Thymus (tissue), 11 donors: Measurements from ENCODE around the gene TNFAIP2. TPM values are rescaled to one million over a fixed set of nuclear protein-coding genes. Genes with fewer than 3 reads are reported as not detected.

ENCODE experiments used
- DNase-seq, 9 donors: peaks; one replicate each; pipeline ENCODE4 v3.0.0-alpha.2; 2013; ENCODE audit warnings: low spot score in 9 of 9, low read depth in 6 of 9, missing footprints in 1 of 9
- H3K27ac ChIP-seq, 2 donors: one replicate each; pipeline ENCODE4 v1.5.1; 2013; ENCODE audit warnings: control low read depth in 1 of 2, low read depth in 1 of 2, low read length in 1 of 2, mild to moderate bottlenecking in 1 of 2, moderate library complexity in 1 of 2
- H3K27me3 ChIP-seq, 2 donors: one replicate each; pipeline ENCODE4 v1.5.1; 2013; ENCODE audit warnings: low read length in 1 of 2; ENCODE audit not compliant: control insufficient read depth in 2 of 2, insufficient read depth in 1 of 2
- H3K36me3 ChIP-seq, 2 donors: one replicate each; pipeline ENCODE4 v1.5.1; 2013; ENCODE audit warnings: low read length in 1 of 2, mild to moderate bottlenecking in 1 of 2, moderate library complexity in 1 of 2; ENCODE audit not compliant: control insufficient read depth in 2 of 2, insufficient read depth in 2 of 2
- H3K4me1 ChIP-seq, 2 donors: one replicate each; pipeline ENCODE4 v1.5.1; 2013; ENCODE audit warnings: low read length in 2 of 2; ENCODE audit not compliant: control insufficient read depth in 2 of 2, insufficient read depth in 2 of 2
- H3K4me3 ChIP-seq, 2 donors: one replicate each; pipeline ENCODE4 v1.5.1; 2013; ENCODE audit warnings: low read length in 2 of 2, control low read depth in 1 of 2, mild to moderate bottlenecking in 1 of 2
- H3K9me3 ChIP-seq, 2 donors: one replicate each; pipeline ENCODE4 v1.5.1; 2013; ENCODE audit warnings: low read length in 1 of 2, mild to moderate bottlenecking in 1 of 2; ENCODE audit not compliant: control insufficient read depth in 2 of 2, insufficient read depth in 1 of 2
- WGBS: extraction: QIAGEN DNeasy Blood & Tissue Kit; methylation state at CpG from one replicate; pipeline ENCODE4 v1.1.7; 2013; 5-methylcytosine and 5-hydroxymethylcytosine counted together
- polyA plus RNA-seq: library from polyadenylated mRNA; stranded (reverse); fragments of 200-250 nt; gene quantifications from one replicate; pipeline ENCODE4 v1.2.3, GENCODE V29; 2013
- total RNA-seq: library from RNA; stranded (reverse); fragments of 120-200 nt; gene quantifications from one replicate; pipeline ENCODE4 v1.2.4, GENCODE V29; 2013
- donor health status: healthy.

TNFAIP2 gene
- total and polyA plus RNA-seq, 2 donors: 66.2 to 193 TPM

DNA sequence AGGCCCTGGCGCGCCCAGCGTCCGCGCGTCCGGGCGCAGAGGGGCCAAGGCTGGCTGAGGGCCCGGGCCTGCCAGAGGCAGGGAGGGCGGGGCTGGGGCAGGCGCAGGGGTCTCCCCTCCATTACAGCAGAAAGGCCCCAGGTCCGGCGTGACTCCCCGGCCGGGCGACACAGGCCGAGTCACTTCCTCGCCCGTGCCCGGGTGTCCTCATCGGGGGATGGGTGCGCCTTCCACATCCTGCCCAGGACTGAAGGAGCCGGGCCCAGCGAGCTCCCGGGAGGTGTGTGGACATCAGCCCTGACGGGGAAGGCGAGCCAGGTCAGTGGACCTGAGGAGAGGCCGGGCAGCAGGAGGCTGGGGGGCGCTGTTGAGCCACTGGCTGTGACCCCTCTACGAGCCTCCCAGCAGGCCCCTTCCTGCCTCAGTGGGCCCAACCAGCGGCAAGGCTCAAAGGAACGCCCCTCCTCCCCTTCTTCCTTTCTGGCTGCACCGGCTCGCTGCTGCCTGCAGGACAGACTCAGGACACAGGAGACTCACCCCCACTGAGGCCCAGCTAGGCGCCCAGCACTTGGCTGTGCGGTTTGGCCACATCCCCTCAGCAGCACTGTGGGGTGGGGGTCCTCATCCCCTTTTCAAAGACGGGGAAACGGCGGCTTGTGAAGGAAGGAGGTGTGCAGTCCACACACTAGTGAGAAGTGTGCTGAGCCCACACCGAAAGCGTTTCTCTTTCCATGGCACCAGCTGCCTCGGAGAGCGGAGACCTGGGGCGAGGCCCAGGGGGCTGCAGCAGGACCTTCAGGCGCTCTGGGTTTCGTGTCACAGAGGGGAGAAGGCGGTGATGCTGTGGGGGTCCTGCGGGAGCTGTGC lies 606 bp downstream of the TNFAIP2 start:
- 10% methylated on average over 48 of the region's 48 CpGs for WGBS
- H3K27ac ChIP-seq: peak overlapping the region in 1 of 2 donors; percentile 56
- H3K4me3 ChIP-seq: peak overlapping the region; percentile 45 to 48
- no peaks in the 10 kb centered on the region for H3K36me3 ChIP-seq
- H3K4me1 ChIP-seq: peaks cover 27 to 53% of the 10 kb centered on the region in 2 donors
- no peaks in the 10 kb centered on the region for H3K9me3 ChIP-seq
- DNase-seq: no peak
- peaks cover 11 to 52% of the 10 kb centered on the region in 2 donors for H3K27me3 ChIP-seq

DNA sequence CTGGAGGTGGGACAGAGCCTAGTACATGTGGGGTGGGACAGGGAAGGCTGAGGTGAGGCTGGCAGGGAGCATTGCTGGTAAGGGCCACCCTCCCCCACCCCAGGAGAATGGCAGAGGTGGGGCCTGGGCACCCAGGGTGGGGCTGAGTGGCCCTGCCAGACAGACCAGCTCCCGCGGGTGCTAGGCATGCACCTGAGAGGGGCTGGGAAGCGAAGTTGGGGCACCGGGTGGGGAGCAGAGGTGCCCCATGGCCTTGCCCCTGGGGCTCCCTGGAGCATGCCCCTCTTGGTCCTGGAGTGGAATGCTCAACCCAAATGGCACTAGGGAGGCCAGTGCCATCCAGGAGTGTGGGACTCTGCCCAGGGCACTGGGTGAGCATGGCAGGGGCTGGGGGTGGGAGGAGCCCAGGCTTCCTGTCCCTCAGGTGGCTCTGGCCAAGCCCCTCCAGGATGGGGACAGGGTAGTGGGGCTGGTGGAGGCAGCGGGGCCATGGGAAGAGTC lies 1.3 kb downstream of the TNFAIP2 start:
- WGBS: 81% methylated on average over 5 of the region's 5 CpGs
- Histone ChIP-seq H3K27ac (no peak overlapping the region), H3K4me3 (peak overlapping the region in 1 of 2 donors; percentile 45), H3K4me1 (peaks cover 27 to 53% of the 10 kb centered on the region in 2 donors), H3K36me3 (no peaks in the 10 kb centered on the region), H3K9me3 (no peaks in the 10 kb centered on the region), H3K27me3 (peaks cover 11 to 52% of the 10 kb centered on the region in 2 donors)
- DNase-seq: no peak

DNA sequence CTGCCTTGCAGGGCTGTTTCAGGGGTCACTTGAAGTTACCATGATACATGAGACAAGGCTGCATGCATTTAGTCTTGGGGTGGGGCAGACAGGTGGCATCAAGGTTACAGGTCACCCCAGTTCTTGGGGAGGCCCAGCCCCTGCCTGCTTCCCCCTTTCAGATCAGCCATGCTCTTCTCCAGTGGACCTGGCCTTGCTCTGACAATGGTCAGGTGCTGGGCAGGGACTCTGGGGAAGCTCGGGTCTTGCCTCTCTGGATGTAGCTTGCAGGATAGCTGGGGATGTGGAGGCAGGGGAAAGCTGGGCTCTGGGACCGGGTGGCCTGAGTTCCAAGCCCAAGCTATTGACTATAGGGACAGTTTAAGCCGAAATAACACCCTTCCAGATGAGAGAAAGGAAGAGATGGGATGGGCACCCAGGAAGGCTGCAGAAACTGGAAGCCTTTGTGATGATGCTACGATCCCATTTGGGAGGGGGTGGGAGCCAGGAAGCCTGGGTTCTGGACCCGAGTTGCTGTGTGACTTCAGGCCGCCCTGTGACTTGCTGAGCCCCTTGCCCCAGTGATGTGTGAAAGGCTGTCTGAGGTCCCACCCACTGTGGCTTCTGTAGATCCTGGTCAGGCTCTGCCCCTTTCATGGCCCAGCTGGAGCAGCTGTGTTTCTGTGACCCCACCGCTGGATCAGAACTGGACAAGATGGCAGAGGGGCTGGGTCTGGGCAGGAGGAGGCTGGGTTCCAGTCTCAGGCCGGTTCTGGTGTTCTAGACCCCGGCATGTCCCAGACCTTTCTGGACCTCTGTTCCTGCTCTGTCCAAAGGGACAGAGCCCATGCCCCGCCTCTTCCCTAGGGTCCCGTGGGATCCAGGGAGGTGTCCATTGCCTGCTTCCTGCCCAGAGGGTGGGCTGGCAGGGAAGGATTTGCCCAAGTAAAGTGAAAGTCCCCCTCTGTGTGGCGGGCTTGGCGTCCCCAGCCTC lies 2.1 kb downstream of the TNFAIP2 start:
- no peak for DNase-seq
- H3K9me3 ChIP-seq: no peaks in the 10 kb centered on the region
- H3K36me3 ChIP-seq: peaks cover 0 to under 1% of the 10 kb centered on the region in 2 donors
- H3K27me3 ChIP-seq: peaks cover 11 to 52% of the 10 kb centered on the region in 2 donors
- 95% methylated on average over 13 of the region's 13 CpGs for WGBS
- peak overlapping the region in 1 of 2 donors; percentile 45 for H3K4me3 ChIP-seq
- peaks cover 25 to 50% of the 10 kb centered on the region in 2 donors for H3K4me1 ChIP-seq
- H3K27ac ChIP-seq: no peak overlapping the region

- Histone ChIP-seq H3K4me1 (peaks cover 18 to 46% of the 10 kb centered on the region in 2 donors), H3K27me3 (peaks cover 11 to 46% of the 10 kb centered on the region in 2 donors), H3K9me3 (no peaks in the 10 kb centered on the region), H3K36me3 (peaks cover 0 to 4% of the 10 kb centered on the region in 2 donors), H3K4me3 (no peak overlapping the region), H3K27ac (no peak overlapping the region)
- WGBS: 93% methylated on average over 22 of the region's 22 CpGs
- no peak for DNase-seq
Measured at GRCh38 chr14:103126088-103126872, 3.0 kb downstream of the TNFAIP2 start.

DNA sequence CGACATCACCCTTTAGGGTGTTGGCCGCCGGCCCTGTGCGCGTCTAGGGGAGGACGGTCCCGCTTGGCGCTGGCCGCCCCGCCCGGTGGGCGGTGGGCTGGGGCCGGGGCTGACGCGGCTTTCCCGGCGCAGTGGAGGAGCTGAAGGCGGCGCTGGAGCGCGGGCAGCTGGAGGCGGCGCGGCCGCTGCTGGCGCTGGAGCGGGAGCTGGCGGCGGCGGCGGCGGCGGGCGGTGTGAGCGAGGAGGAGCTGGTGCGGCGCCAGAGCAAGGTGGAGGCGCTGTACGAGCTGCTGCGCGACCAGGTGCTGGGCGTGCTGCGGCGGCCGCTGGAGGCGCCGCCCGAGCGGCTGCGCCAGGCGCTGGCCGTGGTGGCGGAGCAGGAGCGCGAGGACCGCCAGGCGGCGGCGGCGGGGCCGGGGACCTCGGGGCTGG lies 3.6 kb downstream of the TNFAIP2 start:
- Histone ChIP-seq H3K27me3 (peaks cover 11 to 40% of the 10 kb centered on the region in 2 donors), H3K9me3 (no peaks in the 10 kb centered on the region), H3K4me3 (no peak overlapping the region), H3K27ac (no peak overlapping the region), H3K4me1 (peaks cover 13 to 44% of the 10 kb centered on the region in 2 donors), H3K36me3 (peaks cover 0 to 4% of the 10 kb centered on the region in 2 donors)
- WGBS: 93% methylated on average over 62 of the region's 62 CpGs
- no peak for DNase-seq

GRCh38 chr14:103127356-103127755 lies 4.1 kb downstream of the TNFAIP2 start:
- Histone ChIP-seq H3K9me3 (no peaks in the 10 kb centered on the region), H3K27me3 (peaks cover 8 to 35% of the 10 kb centered on the region in 2 donors), H3K4me3 (no peak overlapping the region), H3K27ac (no peak overlapping the region), H3K4me1 (peaks cover 12 to 40% of the 10 kb centered on the region in 2 donors), H3K36me3 (peaks cover 0 to 4% of the 10 kb centered on the region in 2 donors)
- no peak for DNase-seq
- 96% methylated on average over 39 of the region's 39 CpGs for WGBS

DNA sequence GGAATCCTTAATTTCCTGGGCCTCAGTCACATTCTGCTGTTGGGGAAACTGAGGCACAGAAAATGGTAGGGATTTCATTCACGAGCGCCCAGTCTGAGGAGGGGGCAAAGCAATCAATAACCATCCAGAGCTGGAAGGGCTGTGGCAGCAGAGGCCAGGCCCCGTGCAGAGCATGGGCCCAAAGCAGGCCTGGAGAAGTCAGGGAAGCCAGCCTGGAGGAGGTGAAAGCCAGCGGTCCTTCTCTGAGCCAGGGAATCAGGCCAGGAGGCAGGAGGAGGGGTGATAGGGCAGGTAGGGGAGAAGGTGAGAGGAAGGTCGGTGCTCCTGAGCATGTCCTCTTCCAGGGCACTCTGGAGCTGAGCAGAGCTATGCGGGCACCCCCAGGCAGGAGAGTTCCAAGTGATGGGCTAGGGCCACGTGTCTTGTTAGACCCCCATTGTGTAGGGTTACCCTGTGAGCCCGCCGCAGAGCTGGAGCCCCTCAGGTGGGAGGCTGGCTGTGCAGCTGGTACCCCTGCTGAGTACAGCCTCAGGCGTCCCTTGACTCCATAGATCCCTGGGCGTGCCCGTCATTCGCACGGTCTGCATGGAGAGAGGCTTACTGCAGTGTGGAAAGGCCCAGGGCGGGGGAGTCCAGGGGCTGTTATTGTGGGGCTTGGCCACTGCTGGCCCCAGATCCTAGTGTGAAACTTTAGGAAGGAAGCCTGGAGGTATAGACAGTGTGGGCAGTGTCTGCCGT lies 4.8 kb downstream of the TNFAIP2 start:
- Histone ChIP-seq H3K27me3 (peaks cover 4 to 28% of the 10 kb centered on the region in 2 donors), H3K9me3 (no peaks in the 10 kb centered on the region), H3K4me3 (no peak overlapping the region), H3K36me3 (peaks cover 0 to 4% of the 10 kb centered on the region in 2 donors), H3K4me1 (peaks cover 7 to 34% of the 10 kb centered on the region in 2 donors), H3K27ac (peak overlapping the region in 1 of 2 donors; percentile 3)
- DNase-seq: no peak
- WGBS: 95% methylated on average over 16 of the region's 16 CpGs
